ENCODE results near the gene VAMP2.

VAMP2 gene

DNA sequence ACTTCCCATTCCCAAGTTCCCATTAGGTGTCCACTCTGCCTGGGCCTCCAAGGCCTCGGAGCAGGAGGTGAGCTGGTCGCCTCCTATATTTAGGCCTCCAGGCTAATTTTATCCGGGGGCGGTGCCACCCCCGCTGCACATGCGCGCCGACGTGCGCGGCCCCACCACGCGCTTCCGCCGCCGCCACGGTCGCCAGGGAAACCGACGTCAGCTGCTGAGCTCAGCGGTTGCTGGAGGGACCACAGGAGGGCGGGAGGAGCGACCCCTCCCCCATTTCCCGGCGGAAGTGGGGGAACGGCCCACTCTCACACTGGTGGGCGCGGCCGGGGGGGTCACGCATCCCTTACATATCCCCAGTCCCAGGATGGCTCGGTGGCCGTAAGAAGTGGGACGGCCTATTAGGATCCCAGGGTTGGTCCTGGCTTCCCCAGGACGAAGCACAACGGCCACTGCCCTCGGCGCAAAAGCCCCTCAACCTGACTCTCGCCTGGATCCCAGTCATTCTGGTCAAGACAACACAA, 11.6 kb downstream of the VAMP2 start:
- peak overlapping the region; percentile 28 for H2AFZ ChIP-seq (ENCODE audit: insufficient read depth, low read length, poor library complexity)
- H3K4me1 ChIP-seq (ENCODE audit: control insufficient read depth in 1 of 2, insufficient read depth in 2 of 2, low read length in 2 of 2) = peaks cover 22 to 32% of the 10 kb centered on the region in 2 experiments
- peak overlapping the region; percentile 21 for H3K18ac ChIP-seq (ENCODE audit: low read length)
- H3K4me3 ChIP-seq (ENCODE audit: low read depth, low read length) = peak overlapping the region; percentile 79
- H2AK5ac ChIP-seq (ENCODE audit: low read length) = no peak overlapping the region
- H3K23ac ChIP-seq (ENCODE audit: low read length) = no peak overlapping the region
- H3K9me3 ChIP-seq (ENCODE audit: insufficient read depth, low read depth, low read length) = no peaks in the 10 kb centered on the region
- H3K27ac ChIP-seq (ENCODE audit: low read depth, low read length) = no peak overlapping the region
- no CpG with 5 or more reads among the region's 38 CpGs for WGBS (ENCODE audit: extremely low coverage, insufficient coverage, insufficient read length)
- peaks cover 2% of the 10 kb centered on the region for H3K79me2 ChIP-seq (ENCODE audit: control insufficient read depth, insufficient read depth, low read length, poor library complexity)
- no peaks in the 10 kb centered on the region for H3K27me3 ChIP-seq (ENCODE audit: insufficient read depth, low read length)
- no peak overlapping the region for H2BK120ac ChIP-seq (ENCODE audit: insufficient read depth, low read length, poor library complexity)
- H4K91ac ChIP-seq (ENCODE audit: low read depth, low read length) = peak overlapping the region; percentile 1
- H3K79me1 ChIP-seq (ENCODE audit: low read length) = peaks cover 9% of the 10 kb centered on the region
- H3K9ac ChIP-seq (ENCODE audit: low read length) = no peak overlapping the region
- no peak overlapping the region for H2BK12ac ChIP-seq (ENCODE audit: low read length)
- no peak overlapping the region for H2BK5ac ChIP-seq (ENCODE audit: low read depth, low read length, poor library complexity)
- peaks cover 36 to 38% of the 10 kb centered on the region in 2 experiments for H3K36me3 ChIP-seq (ENCODE audit: control insufficient read depth in 1 of 2, insufficient read depth in 2 of 2, low read length in 2 of 2)
- H3K4me2 ChIP-seq (ENCODE audit: low read length) = peak overlapping the region; percentile 89
- DNase-seq = peak in 1 of 2 donors; percentile 67
- H4K8ac ChIP-seq (ENCODE audit: low read depth, low read length) = peak overlapping the region; percentile 29
- peak overlapping the region; percentile 8 for H3K14ac ChIP-seq (ENCODE audit: low read length)
- H3K4ac ChIP-seq (ENCODE audit: low read depth, low read length) = no peak overlapping the region
- H4K12ac ChIP-seq (ENCODE audit: low read depth, low read length) = no peak overlapping the region

DNA sequence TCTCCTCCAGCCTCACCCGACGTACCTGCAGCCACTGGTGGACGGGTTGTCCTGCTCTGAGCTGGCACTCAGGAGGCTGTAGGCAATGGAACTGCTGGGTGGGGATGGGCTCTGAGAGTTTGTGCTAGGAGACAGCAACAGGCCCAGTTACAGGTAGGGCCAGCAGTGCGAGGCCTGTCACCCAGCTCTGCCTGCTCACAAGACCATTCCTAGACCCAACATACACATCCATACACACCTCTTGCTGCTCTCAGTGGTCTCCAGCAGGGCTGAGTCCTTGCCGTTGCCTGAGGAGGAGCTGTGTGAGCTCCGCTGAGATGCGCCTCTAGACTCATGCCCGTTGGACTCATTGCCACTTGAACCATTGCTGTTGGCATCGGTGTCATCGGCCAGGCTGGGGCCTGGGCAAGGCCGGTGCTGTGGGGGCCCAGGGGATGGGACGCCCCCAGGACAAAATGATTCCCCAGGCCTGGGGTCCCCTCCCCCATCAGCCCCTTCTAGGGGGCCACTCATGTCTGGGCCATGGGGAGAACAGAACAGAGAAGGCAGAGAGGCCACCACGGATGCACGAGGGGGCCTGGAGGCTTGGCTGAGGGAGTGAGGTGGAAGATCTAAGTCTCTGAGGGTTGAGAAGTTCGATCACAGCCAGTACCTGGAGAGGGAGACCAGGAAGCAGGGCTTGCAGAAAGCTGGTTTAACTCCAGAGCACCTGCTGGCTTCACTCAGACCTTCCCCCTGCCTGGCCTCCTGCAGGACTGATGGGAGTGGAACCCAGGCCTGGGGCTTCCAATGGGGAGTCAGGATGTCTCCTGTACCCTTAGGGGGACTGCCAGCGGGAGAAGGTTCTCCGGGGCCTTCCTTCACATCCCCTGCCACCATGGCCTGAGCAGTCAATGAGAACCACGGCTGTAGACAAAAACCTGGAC, 12.3 kb downstream of the VAMP2 start:
- Histone ChIP-seq H3K14ac (ENCODE audit: low read length) (no peak overlapping the region), H3K4ac (ENCODE audit: low read depth, low read length) (no peak overlapping the region), H3K36me3 (ENCODE audit: control insufficient read depth in 1 of 2, insufficient read depth in 2 of 2, low read length in 2 of 2) (peaks cover 41 to 45% of the 10 kb centered on the region in 2 experiments)

DNA sequence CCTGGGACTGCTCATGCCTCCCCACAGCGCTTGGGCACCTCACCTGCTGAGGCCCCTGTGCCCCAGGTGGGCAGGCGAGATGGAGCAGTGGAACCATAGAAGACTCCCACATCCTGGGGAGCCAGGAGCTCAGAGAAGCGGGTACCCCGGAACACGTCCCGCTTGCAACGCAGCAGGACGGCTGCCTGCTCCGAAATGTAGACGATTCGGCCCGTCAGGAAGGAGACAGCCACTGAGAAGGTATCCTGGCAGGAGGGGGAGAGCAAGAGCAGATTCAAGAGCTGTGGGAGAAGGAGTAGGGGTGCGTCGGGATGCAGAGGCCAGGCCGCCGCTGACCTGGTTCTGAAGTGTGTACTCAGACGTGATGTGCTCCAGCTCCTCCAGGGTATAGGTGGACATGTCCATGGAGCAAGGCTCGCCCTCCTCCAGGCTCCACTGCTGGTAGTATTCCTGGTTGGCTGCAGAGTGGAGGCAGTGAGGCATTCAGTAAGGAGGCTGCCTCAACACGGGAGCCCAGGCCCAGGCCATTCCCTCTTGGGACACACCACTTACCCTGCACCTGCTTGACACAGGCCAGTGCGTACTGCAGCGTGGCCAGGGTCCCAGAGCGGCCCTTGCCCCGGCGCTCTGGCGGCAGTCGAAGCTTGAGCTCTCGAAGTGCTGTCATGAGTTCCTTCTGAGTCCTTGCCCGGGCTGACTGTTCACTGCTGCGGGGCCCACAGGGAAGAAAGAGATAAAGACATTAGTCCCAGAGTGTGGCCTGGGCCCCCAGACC, 13.1 kb downstream of the VAMP2 start:
- Histone ChIP-seq H2AK5ac (ENCODE audit: low read length) (no peak overlapping the region), H3K4me3 (ENCODE audit: low read depth, low read length) (no peak overlapping the region), H3K18ac (ENCODE audit: low read length) (no peak overlapping the region), H2BK5ac (ENCODE audit: low read depth, low read length, poor library complexity) (no peak overlapping the region), H4K12ac (ENCODE audit: low read depth, low read length) (no peak overlapping the region), H2BK12ac (ENCODE audit: low read length) (no peak overlapping the region), H3K79me1 (ENCODE audit: low read length) (peaks cover 9% of the 10 kb centered on the region), H3K9ac (ENCODE audit: low read length) (no peak overlapping the region), H2BK120ac (ENCODE audit: insufficient read depth, low read length, poor library complexity) (no peak overlapping the region), H3K79me2 (ENCODE audit: control insufficient read depth, insufficient read depth, low read length, poor library complexity) (peaks cover 2% of the 10 kb centered on the region), H3K4me2 (ENCODE audit: low read length) (no peak overlapping the region), H2AFZ (ENCODE audit: insufficient read depth, low read length, poor library complexity) (no peak overlapping the region), H3K14ac (ENCODE audit: low read length) (no peak overlapping the region), H3K36me3 (ENCODE audit: control insufficient read depth in 1 of 2, insufficient read depth in 2 of 2, low read length in 2 of 2) (peaks cover 42 to 49% of the 10 kb centered on the region in 2 experiments), H3K27ac (ENCODE audit: low read depth, low read length) (no peak overlapping the region), H4K8ac (ENCODE audit: low read depth, low read length) (no peak overlapping the region), H3K27me3 (ENCODE audit: insufficient read depth, low read length) (no peaks in the 10 kb centered on the region), H3K4ac (ENCODE audit: low read depth, low read length) (no peak overlapping the region), H3K23ac (ENCODE audit: low read length) (no peak overlapping the region), H4K91ac (ENCODE audit: low read depth, low read length) (no peak overlapping the region), H3K4me1 (ENCODE audit: control insufficient read depth in 1 of 2, insufficient read depth in 2 of 2, low read length in 2 of 2) (peaks cover 14 to 23% of the 10 kb centered on the region in 2 experiments), H3K9me3 (ENCODE audit: insufficient read depth, low read depth, low read length) (no peaks in the 10 kb centered on the region)
- WGBS (ENCODE audit: extremely low coverage, insufficient coverage, insufficient read length) = no CpG with 5 or more reads among the region's 29 CpGs
- DNase-seq = no peak

More for the DNA sequence above, 12.3 kb downstream of the VAMP2 start:
- no peaks in the 10 kb centered on the region for H3K27me3 ChIP-seq (ENCODE audit: insufficient read depth, low read length)
- H3K79me1 ChIP-seq (ENCODE audit: low read length) = peaks cover 9% of the 10 kb centered on the region
- peak overlapping the region; percentile 21 for H3K18ac ChIP-seq (ENCODE audit: low read length)
- no peak overlapping the region for H4K8ac ChIP-seq (ENCODE audit: low read depth, low read length)
- peak overlapping the region; percentile 89 for H3K4me2 ChIP-seq (ENCODE audit: low read length)
- DNase-seq = no peak
- no CpG with 5 or more reads among the region's 18 CpGs for WGBS (ENCODE audit: extremely low coverage, insufficient coverage, insufficient read length)
- no peak overlapping the region for H3K23ac ChIP-seq (ENCODE audit: low read length)
- no peak overlapping the region for H3K9ac ChIP-seq (ENCODE audit: low read length)
- H4K91ac ChIP-seq (ENCODE audit: low read depth, low read length) = no peak overlapping the region
- no peak overlapping the region for H2BK12ac ChIP-seq (ENCODE audit: low read length)
- H3K27ac ChIP-seq (ENCODE audit: low read depth, low read length) = no peak overlapping the region
- no peak overlapping the region for H2BK120ac ChIP-seq (ENCODE audit: insufficient read depth, low read length, poor library complexity)
- H2BK5ac ChIP-seq (ENCODE audit: low read depth, low read length, poor library complexity) = no peak overlapping the region
- no peak overlapping the region for H4K12ac ChIP-seq (ENCODE audit: low read depth, low read length)
- no peaks in the 10 kb centered on the region for H3K9me3 ChIP-seq (ENCODE audit: insufficient read depth, low read depth, low read length)
- no peak overlapping the region for H3K4me3 ChIP-seq (ENCODE audit: low read depth, low read length)
- peaks cover 16 to 26% of the 10 kb centered on the region in 2 experiments for H3K4me1 ChIP-seq (ENCODE audit: control insufficient read depth in 1 of 2, insufficient read depth in 2 of 2, low read length in 2 of 2)
- peaks cover 2% of the 10 kb centered on the region for H3K79me2 ChIP-seq (ENCODE audit: control insufficient read depth, insufficient read depth, low read length, poor library complexity)
- no peak overlapping the region for H2AK5ac ChIP-seq (ENCODE audit: low read length)
- peak overlapping the region; percentile 28 for H2AFZ ChIP-seq (ENCODE audit: insufficient read depth, low read length, poor library complexity)

DNA sequence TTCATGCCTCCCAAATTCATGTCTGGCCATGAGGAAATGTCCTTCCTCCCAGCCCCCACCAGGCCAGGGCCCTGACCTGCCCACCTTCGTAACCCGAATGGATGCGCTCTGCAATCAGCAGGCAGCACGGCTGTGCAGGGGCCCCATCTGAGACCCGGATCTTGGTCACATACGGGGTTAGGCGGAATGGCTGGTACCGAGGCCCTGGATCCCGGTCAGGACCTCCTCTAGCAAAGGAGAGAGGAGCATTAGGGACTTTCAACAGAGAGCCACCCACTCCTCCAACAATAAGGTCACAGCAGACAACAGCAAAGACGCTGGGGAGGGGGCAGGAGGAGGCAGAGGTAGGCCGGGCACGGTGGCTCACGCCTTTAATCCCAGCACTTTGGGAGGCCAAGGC, 14.2 kb downstream of the VAMP2 start:
- H4K12ac ChIP-seq (ENCODE audit: low read depth, low read length) = no peak overlapping the region
- no peak for DNase-seq
- no peak overlapping the region for H3K4ac ChIP-seq (ENCODE audit: low read depth, low read length)
- H2BK120ac ChIP-seq (ENCODE audit: insufficient read depth, low read length, poor library complexity) = no peak overlapping the region
- H4K8ac ChIP-seq (ENCODE audit: low read depth, low read length) = no peak overlapping the region
- peaks cover 52 to 60% of the 10 kb centered on the region in 2 experiments for H3K36me3 ChIP-seq (ENCODE audit: control insufficient read depth in 1 of 2, insufficient read depth in 2 of 2, low read length in 2 of 2)
- H2AK5ac ChIP-seq (ENCODE audit: low read length) = no peak overlapping the region
- H3K79me1 ChIP-seq (ENCODE audit: low read length) = peaks cover 5% of the 10 kb centered on the region
- no peak overlapping the region for H4K91ac ChIP-seq (ENCODE audit: low read depth, low read length)
- no peak overlapping the region for H2BK12ac ChIP-seq (ENCODE audit: low read length)
- H3K27ac ChIP-seq (ENCODE audit: low read depth, low read length) = no peak overlapping the region
- no peak overlapping the region for H3K14ac ChIP-seq (ENCODE audit: low read length)
- H3K4me1 ChIP-seq (ENCODE audit: control insufficient read depth in 1 of 2, insufficient read depth in 2 of 2, low read length in 2 of 2) = peaks cover 8 to 16% of the 10 kb centered on the region in 2 experiments
- H3K9me3 ChIP-seq (ENCODE audit: insufficient read depth, low read depth, low read length) = no peaks in the 10 kb centered on the region
- no peak overlapping the region for H3K4me2 ChIP-seq (ENCODE audit: low read length)
- H3K18ac ChIP-seq (ENCODE audit: low read length) = no peak overlapping the region
- no peak overlapping the region for H3K4me3 ChIP-seq (ENCODE audit: low read depth, low read length)
- no CpG with 5 or more reads among the region's 13 CpGs for WGBS (ENCODE audit: extremely low coverage, insufficient coverage, insufficient read length)
- H2BK5ac ChIP-seq (ENCODE audit: low read depth, low read length, poor library complexity) = no peak overlapping the region
- H3K27me3 ChIP-seq (ENCODE audit: insufficient read depth, low read length) = no peaks in the 10 kb centered on the region
- H3K9ac ChIP-seq (ENCODE audit: low read length) = no peak overlapping the region
- no peak overlapping the region for H3K23ac ChIP-seq (ENCODE audit: low read length)
- no peak overlapping the region for H2AFZ ChIP-seq (ENCODE audit: insufficient read depth, low read length, poor library complexity)
- H3K79me2 ChIP-seq (ENCODE audit: control insufficient read depth, insufficient read depth, low read length, poor library complexity) = peaks cover 2% of the 10 kb centered on the region
